AG09319 (cell line): Measurements from ENCODE around the gene SRRT.

Experiments used
- DNase-seq: peaks from one replicate; pipeline ENCODE4 v3.0.0-alpha.2; 2010; ENCODE audit warnings: low read depth; ENCODE audit errors: extremely low read depth
- TF ChIP-seq, protein P1 (sequence below): IDR thresholded peaks from 2 replicates; pipeline ENCODE4 v1.5.1; 2011; ENCODE audit warnings: low read depth, mild to moderate bottlenecking, inconsistent platforms, low read length, moderate library complexity

Gene SRRT

DNA sequence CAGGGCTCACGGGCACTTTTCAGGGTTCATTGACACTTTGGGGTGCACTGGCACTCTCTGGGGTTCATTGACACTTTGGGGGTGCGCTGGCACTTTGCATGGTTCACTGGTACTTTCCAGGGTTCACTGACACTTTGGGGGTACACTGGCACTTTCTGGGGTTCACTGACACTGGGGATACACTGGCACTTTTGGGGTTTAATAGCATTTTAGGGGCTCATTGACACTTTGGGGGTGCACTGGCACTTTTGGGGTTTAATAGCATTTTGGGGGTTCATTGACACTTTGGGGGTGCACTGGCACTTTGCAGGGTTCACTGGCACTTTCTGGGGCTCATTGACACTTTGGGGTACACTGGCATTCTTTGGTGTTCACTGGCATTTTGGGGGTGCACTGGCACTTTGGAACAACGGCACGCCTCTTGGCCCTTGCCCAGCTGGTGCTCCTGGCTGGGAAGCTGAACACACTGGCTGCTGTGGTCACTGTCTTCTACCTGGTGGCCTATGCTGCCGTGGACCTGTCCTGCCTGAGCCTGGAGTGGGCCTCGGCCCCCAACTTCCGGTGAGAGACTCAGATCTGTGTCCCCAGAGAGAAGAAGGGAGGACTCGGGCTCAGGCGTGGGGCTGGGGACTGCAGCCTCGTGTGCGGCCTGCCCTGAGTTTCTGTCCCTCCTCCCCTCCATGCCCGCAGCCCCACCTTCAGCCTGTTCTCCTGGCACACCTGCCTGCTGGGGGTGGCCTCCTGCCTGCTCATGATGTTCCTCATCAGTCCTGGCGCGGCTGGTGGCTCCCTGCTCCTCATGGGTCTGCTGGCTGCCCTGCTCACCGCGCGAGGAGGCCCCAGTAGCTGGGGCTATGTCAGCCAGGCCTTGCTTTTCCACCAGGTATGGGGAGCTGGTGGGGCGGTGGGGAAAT lies 13.9 kb upstream of the SRRT start:
- TF ChIP-seq, protein P1, sequence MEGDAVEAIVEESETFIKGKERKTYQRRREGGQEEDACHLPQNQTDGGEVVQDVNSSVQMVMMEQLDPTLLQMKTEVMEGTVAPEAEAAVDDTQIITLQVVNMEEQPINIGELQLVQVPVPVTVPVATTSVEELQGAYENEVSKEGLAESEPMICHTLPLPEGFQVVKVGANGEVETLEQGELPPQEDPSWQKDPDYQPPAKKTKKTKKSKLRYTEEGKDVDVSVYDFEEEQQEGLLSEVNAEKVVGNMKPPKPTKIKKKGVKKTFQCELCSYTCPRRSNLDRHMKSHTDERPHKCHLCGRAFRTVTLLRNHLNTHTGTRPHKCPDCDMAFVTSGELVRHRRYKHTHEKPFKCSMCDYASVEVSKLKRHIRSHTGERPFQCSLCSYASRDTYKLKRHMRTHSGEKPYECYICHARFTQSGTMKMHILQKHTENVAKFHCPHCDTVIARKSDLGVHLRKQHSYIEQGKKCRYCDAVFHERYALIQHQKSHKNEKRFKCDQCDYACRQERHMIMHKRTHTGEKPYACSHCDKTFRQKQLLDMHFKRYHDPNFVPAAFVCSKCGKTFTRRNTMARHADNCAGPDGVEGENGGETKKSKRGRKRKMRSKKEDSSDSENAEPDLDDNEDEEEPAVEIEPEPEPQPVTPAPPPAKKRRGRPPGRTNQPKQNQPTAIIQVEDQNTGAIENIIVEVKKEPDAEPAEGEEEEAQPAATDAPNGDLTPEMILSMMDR: no peak

DNA sequence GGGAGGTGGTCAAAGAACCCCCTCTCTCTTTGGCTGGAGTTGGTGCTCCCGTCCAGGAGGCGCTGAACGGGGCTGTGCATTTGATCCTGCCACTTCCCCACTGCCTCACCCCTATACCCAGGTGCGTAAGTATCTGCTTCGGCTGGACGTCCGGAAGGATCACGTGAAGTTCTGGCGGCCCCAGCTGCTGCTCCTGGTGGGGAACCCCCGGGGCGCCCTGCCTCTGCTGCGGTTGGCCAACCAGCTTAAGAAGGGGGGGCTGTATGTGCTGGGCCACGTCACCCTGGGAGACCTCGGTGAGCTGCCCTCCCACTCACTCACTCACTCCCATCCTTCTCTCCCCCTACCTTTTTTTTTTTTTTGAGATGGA lies 13.3 kb upstream of the SRRT start:
- TF ChIP-seq, protein P1: no peak
- no peak for DNase-seq

More for the DNA sequence above, 13.9 kb upstream of the SRRT start:
- no peak for DNase-seq

DNA sequence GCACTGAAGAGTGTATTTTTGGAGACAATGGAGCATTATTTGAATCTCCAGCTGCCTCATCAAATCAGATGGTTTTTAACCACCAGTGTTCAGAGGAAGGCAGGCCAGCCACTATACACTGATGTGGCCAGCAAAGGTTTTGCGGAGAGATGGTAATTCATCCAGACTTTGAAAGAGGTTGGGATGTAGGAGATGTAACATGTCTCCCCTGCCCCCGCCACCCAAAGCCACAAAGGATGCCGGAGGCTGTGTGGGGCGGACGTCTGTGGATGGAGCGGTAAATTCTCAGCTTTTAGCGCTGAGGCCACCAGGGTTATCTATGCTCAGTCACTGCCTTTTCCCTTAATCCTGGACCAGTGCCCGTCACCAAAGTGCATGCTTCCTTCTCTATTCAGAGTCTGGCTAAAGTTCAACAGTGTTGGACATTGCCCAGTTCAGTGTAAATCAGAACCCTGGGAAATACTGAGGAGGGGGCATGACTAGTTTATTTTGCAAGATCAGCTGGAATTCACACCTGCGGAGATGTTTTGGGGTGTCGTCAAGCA lies 11.4 kb upstream of the SRRT start:
- DNase-seq: no peak
- TF ChIP-seq, protein P1: no peak

DNA sequence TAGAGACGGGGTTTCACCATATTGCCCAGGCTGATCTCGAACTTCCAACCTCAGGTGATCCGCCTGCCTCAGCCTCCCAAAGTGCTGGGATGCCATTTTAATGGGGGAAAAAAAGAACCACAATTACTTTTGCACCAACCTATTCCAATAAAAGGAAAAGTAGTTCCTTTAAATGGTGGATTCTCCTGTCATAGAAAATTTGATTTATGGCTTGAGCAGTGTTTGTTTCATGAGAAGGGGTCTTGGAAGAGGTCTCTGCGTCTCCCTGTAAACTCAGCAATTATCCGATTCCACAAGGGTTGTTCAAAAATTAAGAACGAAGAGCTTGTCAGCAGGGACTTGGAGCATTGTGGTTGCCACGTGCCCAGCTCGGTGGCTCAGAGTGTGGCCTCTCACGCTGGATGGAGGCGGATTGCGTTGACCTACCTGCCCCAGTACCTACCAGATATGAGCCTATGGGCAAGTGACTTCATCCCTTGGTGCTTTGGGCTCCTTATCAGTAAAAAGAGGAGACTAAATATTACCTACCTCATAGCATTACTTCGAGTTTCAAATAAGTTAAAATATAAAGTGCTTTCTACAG lies 10.5 kb upstream of the SRRT start:
- DNase-seq: no peak

DNA sequence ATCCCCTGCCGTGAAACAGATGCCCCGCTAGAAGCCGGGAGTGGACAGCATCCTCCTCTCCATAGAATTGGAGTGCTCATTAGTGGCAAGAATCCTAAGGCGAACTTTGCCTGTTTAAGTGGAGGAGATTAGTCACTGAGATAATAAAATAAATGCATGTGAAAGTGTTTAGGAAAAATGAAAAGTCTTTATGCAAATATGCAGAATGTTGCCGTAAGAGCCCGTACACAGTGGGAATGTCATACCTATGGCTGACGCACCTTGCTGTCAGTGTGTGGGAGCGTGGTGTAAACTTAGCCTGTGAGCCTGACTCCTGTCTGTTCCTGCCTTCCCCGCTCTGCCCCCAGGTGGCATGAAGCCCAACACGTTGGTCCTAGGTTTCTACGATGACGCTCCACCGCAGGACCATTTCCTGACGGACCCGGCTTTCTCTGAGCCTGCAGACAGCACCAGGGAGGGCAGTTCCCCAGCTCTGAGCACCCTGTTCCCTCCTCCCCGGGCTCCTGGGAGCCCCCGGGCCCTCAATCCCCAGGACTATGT lies 9.5 kb upstream of the SRRT start:
- DNase-seq: no peak
- TF ChIP-seq, protein P1: no peak

More for the DNA sequence above, 10.5 kb upstream of the SRRT start:
- TF ChIP-seq, protein P1: no peak

DNA sequence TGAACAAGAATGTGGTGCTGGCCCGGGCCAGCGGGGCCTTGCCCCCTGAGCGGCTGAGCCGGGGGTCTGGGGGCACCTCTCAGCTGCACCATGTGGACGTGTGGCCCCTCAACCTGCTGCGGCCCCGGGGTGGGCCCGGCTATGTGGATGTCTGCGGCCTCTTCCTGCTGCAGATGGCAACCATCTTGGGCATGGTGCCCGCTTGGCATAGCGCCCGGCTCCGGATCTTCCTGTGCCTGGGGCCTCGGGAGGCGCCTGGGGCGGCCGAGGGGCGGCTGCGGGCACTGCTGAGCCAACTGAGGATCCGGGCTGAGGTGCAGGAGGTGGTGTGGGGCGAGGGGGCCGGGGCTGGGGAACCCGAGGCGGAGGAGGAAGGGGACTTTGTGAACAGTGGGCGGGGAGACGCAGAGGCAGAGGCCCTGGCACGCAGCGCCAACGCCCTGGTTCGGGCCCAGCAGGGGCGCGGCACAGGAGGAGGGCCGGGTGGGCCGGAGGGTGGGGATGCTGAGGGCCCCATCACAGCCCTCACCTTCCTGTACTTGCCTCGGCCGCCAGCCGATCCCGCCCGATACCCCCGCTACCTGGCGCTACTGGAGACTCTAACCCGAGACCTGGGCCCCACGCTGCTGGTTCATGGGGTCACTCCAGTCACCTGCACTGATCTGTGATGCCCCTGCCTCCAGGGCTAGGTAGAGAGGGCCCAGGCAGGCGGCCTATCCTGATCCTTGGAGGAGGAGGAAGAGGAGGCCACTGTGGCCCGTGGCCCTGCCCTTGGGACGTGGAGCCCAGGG lies 8.8 kb upstream of the SRRT start:
- DNase-seq: peak; percentile 32
- TF ChIP-seq, protein P1: no peak
